ENCODE results near the gene ESF1. TPM values are rescaled to one million over a fixed set of nuclear protein-coding genes. Genes with fewer than 3 reads are reported as not detected.

ESF1 gene
- total and polyA plus RNA-seq, 9 of the 15 experiments (the other 6 are each of a cell fraction or from before 2014, with no cell fraction given): 7.0 to 30.4 (median 18.6) TPM

GRCh38 chr20:13784893-13785715, at the start of gene ESF1, which contains the start of gene NDUFAF5 (continued):
- TF ChIP-seq HINFP (tag; conservative IDR thresholded peaks at IDR 0.05; ENCODE audit: low read depth) (no peak), ZKSCAN1 (IDR thresholded peaks at IDR 0.05; ENCODE audit: low read depth, low read length) (no peak), ASH1L (IDR thresholded peaks at IDR 0.05; ENCODE audit: borderline replicate concordance, low read depth, partially characterized antibody) (no peak), RERE (CRISPR knock-in tag; IDR thresholded peaks at IDR 0.05; ENCODE audit: borderline replicate concordance) (no peak), SAP30 (IDR thresholded peaks at IDR 0.05; ENCODE audit: borderline replicate concordance, insufficient read depth, low read depth, low read length, poor library complexity, severe bottlenecking) (peak; percentile 55), GTF2A2 (tag; IDR thresholded peaks at IDR 0.05) (no peak), TRIM28 (IDR thresholded peaks at IDR 0.05) (no peak), POLR3A (IDR thresholded peaks at IDR 0.05; ENCODE audit: borderline replicate concordance, extremely low read depth, insufficient read depth, insufficient read length) (no peak), ELF1 (tag; IDR thresholded peaks at IDR 0.05) (no peak), MXD1 (CRISPR knock-in tag; IDR thresholded peaks at IDR 0.05; ENCODE audit: borderline replicate concordance, poor library complexity, severe bottlenecking) (peak; percentile 76), ZNF431 (CRISPR knock-in tag; IDR thresholded peaks at IDR 0.05) (no peak)
- TF ChIP-seq, protein P1, sequence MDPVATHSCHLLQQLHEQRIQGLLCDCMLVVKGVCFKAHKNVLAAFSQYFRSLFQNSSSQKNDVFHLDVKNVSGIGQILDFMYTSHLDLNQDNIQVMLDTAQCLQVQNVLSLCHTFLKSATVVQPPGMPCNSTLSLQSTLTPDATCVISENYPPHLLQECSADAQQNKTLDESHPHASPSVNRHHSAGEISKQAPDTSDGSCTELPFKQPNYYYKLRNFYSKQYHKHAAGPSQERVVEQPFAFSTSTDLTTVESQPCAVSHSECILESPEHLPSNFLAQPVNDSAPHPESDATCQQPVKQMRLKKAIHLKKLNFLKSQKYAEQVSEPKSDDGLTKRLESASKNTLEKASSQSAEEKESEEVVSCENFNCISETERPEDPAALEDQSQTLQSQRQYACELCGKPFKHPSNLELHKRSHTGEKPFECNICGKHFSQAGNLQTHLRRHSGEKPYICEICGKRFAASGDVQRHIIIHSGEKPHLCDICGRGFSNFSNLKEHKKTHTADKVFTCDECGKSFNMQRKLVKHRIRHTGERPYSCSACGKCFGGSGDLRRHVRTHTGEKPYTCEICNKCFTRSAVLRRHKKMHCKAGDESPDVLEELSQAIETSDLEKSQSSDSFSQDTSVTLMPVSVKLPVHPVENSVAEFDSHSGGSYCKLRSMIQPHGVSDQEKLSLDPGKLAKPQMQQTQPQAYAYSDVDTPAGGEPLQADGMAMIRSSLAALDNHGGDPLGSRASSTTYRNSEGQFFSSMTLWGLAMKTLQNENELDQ (CRISPR knock-in tag; IDR thresholded peaks at IDR 0.05; ENCODE audit: borderline replicate concordance): no peak

All from K562 (cell line).